GM21737 (cell line): ENCODE results near the gene MCOLN2.
"Not testable (repeated sequence)": the region's sequence is repeated elsewhere in the genome, so short reads cannot be mapped to it uniquely, and the experiment has no call there.

Experiments used
- ATAC-seq: cut with Tn5 transposase; IDR thresholded peaks from one replicate; pipeline ENCODE4 v1.9.1; 2021; ENCODE audit warnings: mild to moderate bottlenecking, moderate library complexity; ENCODE audit not compliant: unreplicated experiment

The MCOLN2 gene

DNA sequence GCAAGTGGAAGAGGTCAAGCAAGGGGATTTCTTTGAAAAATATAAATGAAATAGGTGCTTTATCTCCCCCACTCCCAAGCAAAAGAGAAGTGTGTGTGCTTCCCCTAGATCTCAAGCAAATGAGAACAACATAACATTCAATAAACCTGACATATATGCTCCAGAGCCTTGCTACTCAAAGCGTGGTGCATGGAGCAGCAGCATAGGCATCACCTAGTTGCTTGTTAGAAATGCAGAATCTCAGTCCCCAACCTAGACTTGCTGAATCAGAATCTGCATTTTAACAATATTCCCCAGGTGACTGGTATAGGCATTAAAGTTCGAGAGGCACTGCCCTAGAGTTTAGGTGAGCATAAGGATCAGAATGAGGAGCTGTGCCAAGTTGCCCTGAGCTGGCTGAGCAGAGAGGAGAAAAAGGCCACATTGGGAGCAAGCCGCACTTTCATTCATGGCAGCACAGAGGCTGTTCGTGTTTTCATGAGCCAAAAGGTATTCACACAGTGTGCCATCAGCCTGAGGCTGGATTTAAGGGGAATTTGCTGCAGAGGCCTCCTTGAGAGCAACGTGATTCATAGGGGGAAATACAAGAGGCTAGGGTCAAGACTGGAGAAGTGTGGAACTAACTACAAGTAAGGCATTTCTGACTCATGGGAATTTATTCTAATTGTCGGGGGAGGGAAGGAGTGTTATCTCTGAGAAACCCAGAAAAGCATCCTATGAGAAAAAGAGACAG is 89.7 kb downstream of the MCOLN2 start:
- ATAC-seq, result no peak

DNA sequence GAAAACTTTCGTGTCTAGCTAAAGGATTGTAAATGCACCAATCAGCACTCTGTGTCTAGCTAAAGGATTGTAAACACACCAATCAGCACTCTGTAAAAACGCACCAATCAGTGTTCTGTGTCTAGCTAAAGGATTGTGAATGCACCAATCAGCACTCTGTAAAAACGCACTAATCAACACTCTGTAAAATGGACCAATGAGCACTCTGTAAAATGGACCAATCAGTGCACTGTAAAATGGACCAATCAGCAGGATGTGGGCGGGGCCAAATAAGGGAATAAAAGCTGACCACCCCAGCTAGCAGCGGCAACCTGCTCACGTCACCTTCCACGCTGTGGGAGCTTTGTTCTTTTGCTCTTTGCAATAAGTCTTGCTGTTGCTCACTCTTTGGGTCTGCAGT is 94.2 kb downstream of the MCOLN2 start:
- ATAC-seq, result not testable (repeated sequence)

GRCh38 chr1:84899969-84900368 is 96.9 kb downstream of the MCOLN2 start:
- ATAC-seq, result no peak

GRCh38 chr1:84896279-84896678 is 100.6 kb downstream of the MCOLN2 start:
- no peak for ATAC-seq

- ATAC-seq, result no peak
Measured at GRCh38 chr1:84892705-84893618, 104.0 kb downstream of the MCOLN2 start, which contains the start of gene LPAR3. Gene LPAR3 (minus strand): TSS chr1:84893206. CDS start chr1:84866120, 27,086 bp downstream.

GRCh38 chr1:84890566-84890965 is 106.3 kb downstream of the MCOLN2 start:
- no peak for ATAC-seq

DNA sequence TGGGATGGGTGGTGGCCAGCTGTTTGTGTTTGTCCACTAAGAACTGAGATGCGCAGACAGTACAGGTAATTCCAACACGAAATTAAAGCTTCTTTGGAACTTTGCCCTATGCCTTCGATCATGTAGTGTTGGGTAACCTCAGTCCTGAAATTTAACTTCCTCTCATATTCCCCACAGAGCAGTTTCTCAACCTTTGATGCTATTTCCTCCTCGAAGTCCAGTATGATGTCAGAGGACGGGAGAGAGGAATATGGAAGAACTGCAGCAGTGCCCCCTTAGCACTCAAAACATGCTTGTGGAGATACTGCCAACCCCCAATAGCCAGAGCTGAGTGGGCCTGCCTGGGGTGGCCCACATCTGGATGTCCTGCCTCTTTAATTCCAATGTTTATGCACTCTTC is 107.5 kb downstream of the MCOLN2 start:
- no peak for ATAC-seq

DNA sequence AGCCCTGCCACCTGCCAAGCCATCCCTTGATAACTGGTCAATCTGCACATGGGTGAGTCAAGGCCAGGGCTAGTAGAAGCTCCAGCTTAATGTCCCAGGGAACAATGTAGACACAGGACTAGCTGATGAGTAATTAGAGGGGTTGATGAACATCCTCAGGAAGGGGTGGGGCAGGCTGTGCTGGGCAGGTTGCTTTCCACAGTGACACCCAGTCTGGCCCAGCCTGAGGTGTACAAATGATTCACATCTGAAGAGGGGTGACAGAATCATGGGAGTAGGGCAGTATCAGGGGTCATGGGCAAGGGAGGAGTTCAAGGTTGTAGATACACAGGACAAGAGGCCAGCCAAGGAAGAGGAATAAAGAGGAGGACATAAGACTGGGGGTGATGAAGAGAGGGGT is 108.2 kb downstream of the MCOLN2 start:
- ATAC-seq, result no peak

GRCh38 chr1:84887261-84887934 is 109.5 kb downstream of the MCOLN2 start:
- no peak for ATAC-seq

DNA sequence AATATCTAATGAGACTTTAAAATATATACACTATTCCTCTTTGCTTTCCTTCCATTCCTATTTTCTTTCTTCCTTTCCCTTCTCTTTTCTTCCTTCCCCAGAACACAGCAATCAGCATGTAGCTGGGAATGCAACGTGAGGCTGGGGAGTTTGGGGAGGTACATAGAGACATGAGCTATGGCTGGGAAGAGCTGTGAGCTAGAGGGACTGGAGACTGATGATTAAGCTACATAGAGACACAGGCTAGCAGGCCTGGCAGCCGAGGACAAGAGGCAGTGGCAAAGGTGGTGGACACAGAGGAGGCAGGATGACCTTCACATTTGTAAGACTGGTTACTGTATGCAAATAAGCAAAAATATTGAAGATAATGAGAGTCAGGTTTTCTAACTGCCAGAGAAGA is 111.4 kb downstream of the MCOLN2 start:
- no peak for ATAC-seq

DNA sequence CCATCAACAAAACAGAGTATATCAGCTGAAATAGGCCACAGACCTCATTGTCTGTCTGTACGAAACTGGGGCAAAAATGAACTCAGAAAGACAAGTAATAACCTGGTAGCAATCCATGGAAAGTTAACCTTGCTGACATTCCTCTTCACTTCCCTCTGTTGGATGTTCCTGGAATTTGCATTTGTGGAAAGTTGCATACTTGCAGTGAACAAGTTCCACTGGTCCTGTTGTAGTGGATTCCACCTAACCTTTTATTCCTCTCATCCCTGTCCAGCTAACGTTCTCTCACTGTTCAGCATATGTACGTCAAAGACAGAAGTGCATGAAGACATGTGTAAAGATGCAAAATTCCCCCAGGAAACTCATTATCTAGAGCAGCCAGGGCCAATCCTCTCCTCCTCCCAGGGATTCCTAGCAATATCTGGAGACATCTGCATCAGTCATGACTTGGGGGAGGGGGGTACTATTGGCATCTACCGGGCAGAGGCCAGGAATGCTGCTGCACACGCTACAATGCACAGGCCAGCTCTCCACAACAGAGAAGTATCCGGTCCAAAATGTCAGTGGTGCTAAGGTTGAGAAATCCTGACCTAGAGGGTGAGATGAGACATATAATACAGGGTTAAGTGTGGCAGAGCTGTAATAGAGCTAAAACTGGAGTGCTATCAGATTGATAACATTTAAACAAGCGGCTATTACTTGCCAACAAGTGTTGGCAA is 112.1 kb downstream of the MCOLN2 start:
- no peak for ATAC-seq

DNA sequence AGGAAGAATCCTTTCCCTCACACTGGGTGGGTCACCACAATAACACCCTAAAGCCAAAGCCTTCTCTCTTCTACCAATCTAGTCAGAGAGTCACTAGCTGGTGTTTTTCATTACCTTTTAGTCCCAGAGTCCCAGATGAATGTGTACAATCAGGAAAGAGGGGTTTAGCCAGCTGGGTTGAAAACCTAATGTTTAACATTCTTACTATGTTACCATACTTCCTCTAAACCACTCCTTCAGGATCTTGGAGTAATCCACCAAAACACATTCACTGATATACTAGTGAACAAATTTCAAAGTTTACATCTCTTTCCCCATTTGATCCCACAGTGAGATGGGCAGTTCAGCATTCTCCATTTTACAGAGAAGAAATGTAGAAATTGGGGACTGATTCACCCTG is 113.6 kb downstream of the MCOLN2 start:
- no peak for ATAC-seq

DNA sequence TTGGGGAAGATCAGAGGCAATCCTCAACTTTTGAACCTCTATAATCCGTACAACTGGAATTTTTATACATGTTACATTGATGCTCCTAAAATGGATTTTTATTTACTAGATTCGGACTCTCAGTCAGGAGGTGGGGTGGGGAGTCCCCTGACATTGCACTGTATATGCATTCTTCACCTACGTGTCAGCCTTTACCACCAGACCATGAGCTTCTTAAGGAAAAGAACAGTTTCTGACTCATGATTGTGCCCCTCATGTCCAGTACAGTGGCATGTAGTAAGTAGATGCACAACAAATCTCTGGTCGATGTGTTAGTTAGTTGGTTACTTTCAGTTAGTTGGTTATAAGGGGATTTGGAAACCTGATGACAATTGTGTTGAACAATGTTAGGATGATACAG is 119.3 kb downstream of the MCOLN2 start:
- no peak for ATAC-seq

GRCh38 chr1:84876353-84876752 is 120.6 kb downstream of the MCOLN2 start:
- ATAC-seq, result no peak
